ENCODE results near the gene SS18L1.

GRCh38 chr20:62159839-62160238 lies 16.3 kb downstream of the SS18L1 start:
- TF ChIP-seq POLR2AphosphoS5 (IDR thresholded peaks at IDR 0.05; ENCODE audit: borderline replicate concordance, low read depth, low read length) (no peak), EZH2 (IDR thresholded peaks at IDR 0.05) (no peak)

Data from SK-N-MC (cell line).